NCI-H748 treated with DMSO at 0.1 percent for 48 hours (cell line): ENCODE results near the gene GPR137C.

Experiments
- DNase-seq: peaks from one replicate; lab custom pipeline; 2025; lab: John Stamatoyannopoulos, UW

The GPR137C gene

DNA sequence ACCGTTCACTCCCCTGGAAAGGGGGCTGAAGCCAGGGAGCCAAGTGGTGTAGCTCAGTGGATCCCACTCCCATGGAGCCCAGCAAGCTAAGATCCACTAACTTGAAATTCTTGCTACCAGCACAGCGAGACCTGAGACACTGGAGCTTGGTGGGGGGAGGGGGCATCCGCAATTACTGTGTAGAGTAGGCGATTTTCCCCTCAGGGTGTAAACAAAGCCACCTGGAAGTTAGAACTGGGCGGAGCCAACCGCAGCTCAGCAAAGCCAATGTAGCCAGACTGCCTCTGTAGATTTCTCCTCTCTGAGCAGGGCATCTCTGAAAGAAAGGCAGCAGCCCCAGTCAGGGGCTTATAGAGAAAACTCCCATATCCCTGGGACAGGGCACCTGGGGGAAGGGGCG, 15.8 kb downstream of the GPR137C start:
- peak; percentile 19 for DNase-seq

- DNase-seq = no peak
Observed at GRCh38 chr14:52575858-52576257, 23.2 kb downstream of the GPR137C start.

DNA sequence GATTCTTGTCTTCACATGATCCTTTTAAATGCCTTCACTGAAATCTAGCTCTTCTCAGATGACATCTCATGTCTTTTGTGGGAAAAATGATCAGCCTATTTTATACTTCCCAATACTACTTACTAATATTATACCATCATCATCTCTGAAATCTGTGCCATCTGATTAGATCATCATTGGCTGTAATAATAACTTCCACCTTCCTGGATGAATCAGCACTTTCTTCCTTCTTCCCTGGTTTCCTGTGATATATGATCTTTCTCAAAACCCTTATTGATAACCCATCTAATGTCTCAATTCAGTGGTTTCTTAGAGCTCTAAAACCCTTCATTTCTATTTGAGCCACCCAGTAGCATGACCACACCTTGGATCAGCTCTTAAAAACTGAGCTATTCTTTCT, 30.9 kb downstream of the GPR137C start:
- DNase-seq = no peak

DNA sequence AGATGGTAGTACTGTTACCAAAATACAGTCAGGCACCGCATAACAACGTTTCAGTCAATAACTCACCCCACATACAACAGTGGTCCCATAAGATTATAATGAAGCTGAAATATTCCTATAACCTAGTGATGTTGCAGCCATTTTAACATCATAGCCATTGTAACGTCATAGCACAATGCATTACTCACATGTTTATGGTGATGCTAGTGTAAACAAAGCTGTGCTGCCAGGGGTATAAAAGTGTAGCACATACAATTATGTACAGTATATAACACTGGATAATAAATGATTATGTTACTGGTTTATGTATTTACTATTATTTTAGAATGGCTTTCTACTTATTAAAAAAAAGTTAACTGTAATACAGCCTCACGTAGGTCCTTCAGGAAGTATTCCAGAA, 37.0 kb downstream of the GPR137C start:
- no peak for DNase-seq

DNA sequence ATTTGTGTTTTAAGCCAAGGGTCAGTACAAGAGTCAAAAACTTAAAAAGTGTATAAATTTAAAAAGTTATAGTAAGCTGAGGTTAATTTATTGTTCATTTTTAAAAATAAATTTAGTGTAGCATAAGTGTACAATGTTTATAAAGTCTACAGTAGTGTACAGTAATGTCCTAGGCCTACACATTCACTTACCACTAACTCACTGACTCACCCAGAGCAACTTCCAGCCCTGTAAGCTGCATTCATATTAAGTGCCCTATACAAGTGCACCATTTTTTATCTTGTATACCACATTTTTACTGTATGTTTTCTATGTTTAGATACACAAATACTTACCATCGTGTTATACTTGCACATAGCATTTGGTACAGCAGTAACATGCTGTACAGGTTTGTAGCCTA, 37.7 kb downstream of the GPR137C start:
- no peak for DNase-seq

DNA sequence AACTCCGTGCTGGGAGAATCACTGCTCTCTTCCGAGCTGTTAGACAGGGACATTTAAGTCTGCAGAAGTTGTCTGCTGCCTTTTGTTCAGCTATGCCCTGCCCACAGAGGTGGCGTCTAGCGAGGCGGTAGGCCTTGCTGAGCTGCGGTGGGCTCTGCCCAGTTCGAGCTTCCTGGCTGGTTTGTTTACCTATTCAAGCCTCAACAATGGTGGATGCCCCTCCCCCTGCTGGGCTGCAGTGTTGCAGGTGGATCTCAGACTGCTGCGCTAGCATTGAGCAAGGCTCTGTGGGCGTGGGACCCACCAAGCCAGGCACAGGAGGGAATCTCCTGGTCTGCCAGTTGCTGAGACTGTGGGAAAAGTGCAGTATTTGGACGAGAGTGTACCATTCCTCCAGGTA, 43.7 kb downstream of the GPR137C start:
- DNase-seq = no peak

DNA sequence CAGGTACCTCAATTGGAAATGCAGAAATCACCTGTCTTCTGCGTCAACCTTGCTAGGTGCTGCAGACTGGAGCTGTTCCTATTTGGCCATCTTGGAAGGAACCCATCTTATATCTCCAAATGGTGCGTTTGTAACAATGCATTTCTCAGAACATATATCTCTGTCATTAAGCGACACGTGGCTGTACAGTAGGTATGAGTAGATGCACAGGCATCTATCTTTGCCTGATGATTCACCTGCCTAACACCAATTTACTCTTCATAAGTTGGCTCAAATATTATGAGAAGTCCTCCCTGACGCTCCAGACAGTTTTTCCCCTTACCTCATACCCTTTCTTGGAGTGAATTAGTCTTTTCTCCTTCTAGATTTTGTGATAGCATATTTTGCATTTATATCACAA, 44.2 kb downstream of the GPR137C start:
- DNase-seq = no peak

DNA sequence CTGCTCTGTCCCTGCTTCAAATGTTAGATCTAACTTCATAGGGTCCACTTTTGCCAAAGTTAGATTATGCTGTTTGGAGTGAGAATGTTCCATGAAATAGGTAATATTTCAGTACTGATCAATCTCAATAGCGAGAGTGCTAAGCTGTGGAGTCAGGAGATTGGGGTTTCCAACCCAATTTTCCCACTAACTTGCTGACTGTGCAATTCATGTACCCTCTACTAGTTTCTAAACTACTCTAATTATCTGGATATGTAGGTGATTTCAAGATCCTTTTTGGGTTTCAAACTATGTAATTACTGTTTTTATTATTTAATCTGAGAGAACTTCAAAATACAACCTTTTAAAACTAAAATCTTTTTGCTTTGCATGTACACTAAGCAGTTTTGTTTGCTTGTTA, 45.9 kb downstream of the GPR137C start:
- DNase-seq = no peak

GRCh38 chr14:52599974-52600373, 47.3 kb downstream of the GPR137C start:
- no peak for DNase-seq

GRCh38 chr14:52602131-52602530, 49.5 kb downstream of the GPR137C start:
- no peak for DNase-seq

DNA sequence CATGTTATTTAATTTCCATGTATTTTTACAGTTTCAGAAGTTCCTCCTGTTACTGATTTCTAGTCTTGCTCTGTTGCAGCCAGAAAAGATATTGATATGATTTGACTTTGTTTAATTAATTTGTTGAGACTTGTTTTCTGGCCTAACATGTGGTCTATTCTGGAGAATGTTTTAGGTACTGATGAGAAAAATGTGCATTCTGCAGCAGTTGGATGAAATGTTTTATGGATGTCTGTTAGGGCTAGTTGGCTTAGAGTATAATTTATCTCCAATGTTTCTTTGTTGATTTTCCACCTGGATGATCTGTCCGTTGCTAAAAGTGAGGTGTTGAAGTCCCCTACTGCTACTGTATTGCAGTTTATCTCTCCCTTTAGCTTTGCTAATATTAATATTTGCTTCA, 54.4 kb downstream of the GPR137C start:
- no peak for DNase-seq

- DNase-seq = no peak
Observed at GRCh38 chr14:52609445-52610044, 56.9 kb downstream of the GPR137C start.

GRCh38 chr14:52610187-52610586, 57.6 kb downstream of the GPR137C start:
- no peak for DNase-seq

DNA sequence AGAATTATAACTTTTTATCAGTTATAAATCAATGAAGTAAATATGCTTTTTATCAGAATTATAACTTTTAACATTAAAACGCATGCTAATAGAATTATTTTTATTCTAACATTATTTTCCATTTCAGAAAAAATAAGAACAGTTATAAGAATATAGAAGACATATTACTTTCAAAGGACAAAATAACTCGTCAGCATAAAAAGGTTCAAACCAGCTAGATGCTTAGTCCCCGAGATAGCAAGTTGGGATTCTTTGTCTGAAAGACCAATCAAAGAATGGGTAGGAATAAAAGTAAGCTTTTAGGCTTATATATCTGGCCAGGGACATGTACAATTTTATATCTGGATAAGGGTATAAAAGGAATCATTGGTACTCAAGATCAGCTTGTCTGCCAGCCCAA, 66.0 kb downstream of the GPR137C start:
- no peak for DNase-seq

DNA sequence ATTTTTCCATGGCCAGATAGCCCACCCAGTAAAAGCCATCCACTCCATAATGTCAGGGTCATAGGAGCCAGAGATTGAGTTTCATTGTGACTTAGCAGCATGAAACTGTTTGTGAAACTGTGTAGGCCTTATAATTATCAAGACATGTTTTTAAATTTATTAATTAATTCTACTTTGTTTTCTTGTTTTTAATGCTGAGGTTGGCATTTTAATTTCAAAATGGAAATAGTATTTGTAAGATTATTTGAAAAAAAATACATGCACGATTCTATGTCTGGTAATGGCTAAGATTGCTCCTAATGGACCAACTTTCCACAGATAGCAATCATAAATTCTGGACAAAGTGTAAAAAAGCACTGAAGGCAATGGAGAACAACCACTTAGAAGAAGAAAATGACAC, 67.1 kb downstream of the GPR137C start:
- DNase-seq = no peak

- DNase-seq = no peak
Observed at GRCh38 chr14:52640137-52640536, 87.5 kb downstream of the GPR137C start.

GRCh38 chr14:52641745-52642144, 89.1 kb downstream of the GPR137C start:
- DNase-seq = no peak

DNA sequence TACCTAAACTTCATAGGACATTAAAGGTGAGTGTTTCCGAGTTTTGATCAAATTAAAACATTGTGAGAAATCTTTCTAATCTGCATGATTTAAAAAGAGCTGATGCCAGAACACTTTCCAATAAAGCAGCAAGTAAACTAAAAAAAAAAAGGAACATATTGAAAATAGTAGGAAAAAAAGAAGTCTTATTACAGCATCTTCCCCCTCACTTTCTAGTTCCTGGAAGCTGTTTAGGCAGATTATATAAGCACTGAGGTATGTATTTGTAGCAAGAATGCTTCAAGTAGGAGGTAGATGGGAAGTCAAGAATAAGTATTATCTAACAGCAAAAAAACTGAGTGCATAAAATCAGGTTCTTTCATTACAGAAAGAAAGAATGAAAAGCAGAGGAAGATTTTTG, 96.9 kb downstream of the GPR137C start:
- no peak for DNase-seq

- no peak for DNase-seq
Observed at GRCh38 chr14:52650774-52651173, 98.1 kb downstream of the GPR137C start.

- DNase-seq = no peak
Observed at GRCh38 chr14:52656905-52657304, 104.3 kb downstream of the GPR137C start.

- DNase-seq = no peak
Observed at GRCh38 chr14:52660325-52660724, 107.7 kb downstream of the GPR137C start.

- DNase-seq = no peak
Observed at GRCh38 chr14:52660832-52661231, 108.2 kb downstream of the GPR137C start.

DNA sequence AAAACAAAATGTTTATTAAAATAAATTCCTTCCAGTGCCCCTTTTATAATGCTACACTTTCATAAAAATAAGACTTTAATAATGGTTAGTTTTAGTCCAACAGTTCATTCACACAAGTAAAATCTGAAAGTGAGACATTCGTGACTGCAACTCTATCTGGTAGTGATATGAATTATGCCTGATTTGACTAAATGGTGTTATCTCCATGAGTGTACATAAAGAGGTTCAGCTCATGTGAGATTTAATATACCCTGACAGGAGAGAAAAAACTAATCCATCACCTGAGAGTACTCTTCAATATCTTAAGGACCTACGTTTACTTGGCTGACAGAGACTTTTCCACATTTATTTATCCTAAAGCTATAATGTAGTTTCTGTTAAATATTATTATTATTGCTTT, 108.7 kb downstream of the GPR137C start:
- no peak for DNase-seq

GRCh38 chr14:52663850-52664249, 111.2 kb downstream of the GPR137C start:
- peak; percentile 61 for DNase-seq

GRCh38 chr14:52678591-52678990, 126.0 kb downstream of the GPR137C start:
- no peak for DNase-seq
